GM12891 (cell line): ENCODE measurements around the gene SDK1.

Experiments used
- POLR2A ChIP-seq: IDR thresholded peaks from 2 replicates; pipeline ENCODE4 v1.6.1; 2011; ENCODE audit warnings: low read depth, low read length, control low read depth
- POLR2AphosphoS5 ChIP-seq: IDR thresholded peaks from 2 replicates; pipeline ENCODE4 v1.6.1; 2011; ENCODE audit warnings: low read depth, low read length, control low read depth
- POU2F2 ChIP-seq: IDR thresholded peaks from 2 replicates; pipeline ENCODE4 v1.6.1; 2011; ENCODE audit warnings: low read depth, mild to moderate bottlenecking, control low read depth, low read length, moderate library complexity
- TAF1 ChIP-seq: IDR thresholded peaks from 2 replicates; pipeline ENCODE4 v1.6.1; 2011; ENCODE audit warnings: low read depth, low read length, control low read depth

DNA sequence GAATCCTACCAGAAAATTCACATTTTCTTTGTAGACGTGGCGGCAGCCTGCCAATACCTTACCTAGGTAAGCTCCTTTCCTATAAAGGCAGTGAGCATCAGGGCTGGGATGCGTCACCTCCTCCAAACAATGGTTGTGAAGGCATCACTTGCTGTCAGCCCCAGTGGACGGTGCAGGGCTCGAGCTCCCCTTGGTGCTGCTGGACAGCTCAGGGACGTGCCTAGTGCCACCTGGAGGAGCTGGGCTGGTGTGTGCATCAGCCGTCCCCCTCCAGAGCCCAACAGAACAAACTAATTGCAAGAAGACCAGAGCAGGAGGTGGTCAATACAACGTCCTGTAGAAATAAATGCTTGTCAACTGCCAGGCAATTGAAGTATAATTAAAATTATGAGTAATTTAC lies 863.5 kb downstream of the SDK1 start:
- TF ChIP-seq POLR2A (no peak), POLR2AphosphoS5 (no peak), TAF1 (no peak), POU2F2 (no peak)
